AG08395 (cell line): ENCODE results near the gene TYW5.

Experiments used
- DNase-seq: peaks from one replicate; pipeline ENCODE4 v3.0.0; 2012; ENCODE audit warnings: mixed read lengths, low spot score

The TYW5 gene

DNA sequence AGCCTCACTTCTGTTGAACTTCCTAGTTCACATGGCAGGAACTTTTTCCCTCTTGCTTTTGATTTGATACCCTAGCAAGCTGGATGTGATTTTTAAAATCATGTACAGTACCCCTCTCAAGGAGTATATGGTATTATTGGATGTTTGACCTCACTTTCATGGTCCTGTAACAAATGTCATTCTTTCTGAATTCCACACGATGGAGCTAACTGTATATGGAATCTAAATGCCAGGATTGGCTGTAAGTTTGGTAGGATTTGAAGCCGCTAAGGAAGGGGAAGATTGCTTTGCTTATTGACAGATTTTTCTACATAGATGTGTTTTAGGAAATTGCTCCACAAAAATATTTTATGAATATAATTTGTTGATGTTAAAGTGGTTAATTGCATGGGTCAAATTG lies 18.4 kb upstream of the TYW5 start:
- DNase-seq, result peak; percentile 62

DNA sequence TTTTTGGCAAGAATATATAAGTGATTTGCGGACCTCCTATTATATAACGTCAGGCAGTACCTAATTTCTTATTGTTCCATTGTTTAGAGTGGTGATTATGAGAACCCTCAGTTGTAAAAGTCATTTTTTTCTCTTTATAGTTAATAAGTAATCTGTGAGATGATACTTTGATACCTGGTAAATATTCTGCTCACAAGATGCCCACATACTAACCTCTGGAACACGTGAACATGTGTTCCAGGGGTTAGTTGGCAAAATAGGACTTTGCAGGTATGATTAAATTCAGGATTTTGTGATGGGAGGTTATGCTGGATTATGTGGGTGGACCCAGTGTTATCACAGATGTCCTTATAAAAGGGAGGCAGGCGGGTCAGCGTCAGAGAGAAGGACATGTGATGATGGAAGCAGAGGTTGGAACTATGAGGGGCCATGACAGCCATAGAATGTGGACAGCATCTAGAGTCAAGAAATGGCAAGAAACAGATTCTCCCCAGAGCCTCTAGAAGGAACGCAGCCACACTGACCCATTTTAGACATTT lies 16.9 kb upstream of the TYW5 start:
- no peak for DNase-seq

DNA sequence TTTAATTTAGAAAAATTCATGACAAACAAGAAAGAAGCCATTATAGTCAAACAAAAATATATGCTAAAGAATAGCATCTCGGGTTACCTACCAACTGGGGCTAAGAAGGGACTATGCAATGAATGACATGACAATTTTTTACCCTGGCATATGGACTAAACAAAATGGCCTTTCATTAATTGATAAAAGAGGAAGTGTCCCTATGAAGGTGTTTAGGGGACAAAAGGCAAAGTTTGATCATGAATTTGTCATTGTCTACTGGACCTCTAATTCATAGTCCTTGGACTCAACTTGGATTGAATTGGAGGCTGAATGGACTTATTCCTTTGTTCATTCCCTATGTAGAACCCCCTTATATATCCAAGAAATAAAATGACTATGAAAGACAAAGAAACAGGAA lies 12.8 kb upstream of the TYW5 start:
- DNase-seq, result no peak

DNA sequence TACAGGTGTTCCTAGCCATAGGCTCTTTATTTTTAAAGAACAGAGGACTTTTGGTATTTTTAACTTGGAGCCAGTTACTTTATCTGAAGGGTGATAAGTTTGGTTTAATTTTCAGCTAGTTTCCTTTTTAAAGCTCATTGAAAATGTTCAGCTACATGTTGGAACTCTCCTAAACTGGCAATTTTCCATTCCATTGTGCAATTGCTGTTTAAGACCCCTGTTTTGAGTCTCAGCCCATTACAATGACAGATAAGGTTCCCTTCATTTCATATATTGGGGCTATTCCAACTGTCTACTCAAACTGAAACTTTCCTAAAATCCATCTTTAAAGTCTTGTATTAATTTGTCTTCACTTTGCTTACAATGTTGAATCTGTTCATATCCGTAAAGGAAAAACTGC lies 11.7 kb upstream of the TYW5 start:
- DNase-seq, result no peak

DNA sequence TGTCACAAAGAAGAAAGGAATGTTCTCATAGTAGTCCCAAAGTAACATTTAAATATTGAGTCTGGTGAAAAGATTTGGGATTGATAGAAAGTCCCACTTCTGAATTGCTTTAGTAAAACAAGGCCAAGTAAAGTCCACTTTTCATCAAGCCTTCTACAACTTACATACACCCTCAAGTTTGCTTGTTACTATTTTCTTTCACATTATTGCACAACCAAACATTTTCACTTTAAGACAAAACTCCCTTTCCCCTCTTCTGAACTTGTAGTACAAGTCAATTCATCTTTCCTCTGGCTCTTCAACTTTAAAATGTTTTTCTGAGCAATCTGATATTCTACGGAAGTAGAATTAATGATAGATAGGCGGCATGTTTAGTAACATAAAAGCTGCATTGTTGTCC lies 11.1 kb upstream of the TYW5 start:
- no peak for DNase-seq

DNA sequence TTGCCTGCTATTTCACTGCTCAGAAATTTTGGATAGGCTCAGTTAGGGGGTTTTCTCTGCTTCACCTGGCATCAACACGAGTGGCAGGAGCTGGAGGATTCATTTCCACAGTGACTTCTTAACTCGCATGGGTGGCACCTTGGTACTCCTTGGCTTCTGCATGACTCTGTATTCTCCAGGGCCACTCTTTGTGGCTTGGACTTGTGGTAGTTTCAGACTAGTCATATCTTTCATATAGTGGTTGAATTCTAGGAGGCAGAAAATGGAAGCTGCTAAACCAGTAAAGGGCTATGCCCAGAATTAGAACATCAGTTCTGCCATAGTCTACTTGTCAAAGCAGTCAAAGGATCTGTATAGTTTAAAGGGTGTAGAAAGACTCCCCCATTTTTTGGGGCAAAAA lies 6.9 kb upstream of the TYW5 start:
- DNase-seq, result no peak

DNA sequence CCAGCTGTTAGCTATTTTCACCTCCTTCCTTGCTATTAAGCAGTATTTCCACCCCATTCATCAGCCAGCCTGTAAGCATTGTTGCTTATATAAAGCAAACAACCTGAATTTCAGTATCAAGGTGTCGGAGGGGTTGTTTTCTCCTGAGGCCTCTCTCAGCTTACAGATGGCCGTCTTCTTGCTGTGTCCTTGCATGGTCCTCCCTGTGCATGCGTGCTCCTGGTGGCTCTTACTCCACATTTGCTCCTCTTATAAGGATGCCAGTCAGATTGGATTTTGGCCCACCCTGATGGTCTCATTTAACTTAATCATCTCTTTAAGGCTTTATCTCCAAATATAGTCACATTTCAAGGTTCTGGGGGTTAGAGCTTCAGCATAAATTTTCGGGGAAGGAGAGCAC lies 2.7 kb upstream of the TYW5 start:
- DNase-seq, result no peak

DNA sequence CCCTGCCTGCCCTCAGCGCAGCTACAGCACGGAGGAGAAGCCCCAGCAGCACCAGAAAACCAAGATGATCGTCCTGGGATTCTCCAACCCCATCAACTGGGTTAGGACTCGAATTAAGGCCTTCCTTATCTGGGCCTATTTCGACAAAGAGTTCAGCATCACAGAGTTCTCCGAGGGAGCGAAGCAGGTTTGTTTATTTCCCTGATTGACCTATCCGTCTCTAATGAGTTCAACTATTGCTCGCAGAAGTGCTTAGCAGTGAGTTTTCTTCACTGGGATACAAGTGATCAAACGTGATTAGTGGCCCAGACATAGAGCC lies 730 bp upstream of the TYW5 start:
- no peak for DNase-seq

DNA sequence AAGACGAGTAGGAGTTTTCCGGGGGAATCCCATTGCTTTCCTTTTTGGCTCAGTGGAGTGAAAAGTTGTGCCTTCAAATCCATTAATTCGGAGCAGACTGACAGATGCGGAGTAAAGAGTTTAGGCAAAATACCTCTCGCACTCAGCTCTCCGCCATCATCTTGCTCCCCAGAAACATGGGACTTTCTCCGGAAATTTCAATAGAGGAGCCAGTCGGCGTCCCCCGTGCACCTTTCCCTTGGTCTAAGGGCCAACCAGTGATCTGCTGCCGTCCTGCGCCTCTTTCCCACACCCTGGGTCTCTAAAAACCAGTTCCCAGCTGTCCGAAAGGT lies 318 bp downstream of the TYW5 start:
- DNase-seq, result no peak

DNA sequence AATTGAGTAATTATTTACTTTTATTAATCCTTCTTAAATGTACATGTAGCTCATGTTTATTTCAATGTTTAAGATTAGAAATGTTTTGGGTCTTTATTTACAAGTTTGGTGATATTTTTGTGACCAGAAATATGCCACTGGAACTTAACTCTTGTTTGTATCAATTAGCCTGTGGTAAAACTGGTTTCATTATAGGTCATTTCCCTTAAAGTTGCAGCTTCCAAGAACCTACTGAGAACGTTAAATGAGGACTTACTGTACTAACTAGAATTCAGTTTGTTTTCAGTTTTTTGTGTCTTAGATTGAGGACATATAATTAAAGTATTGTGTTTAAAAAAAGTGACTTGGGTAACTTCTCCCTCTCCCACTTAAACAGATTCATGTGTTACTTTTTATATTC lies 4.3 kb downstream of the TYW5 start:
- no peak for DNase-seq

DNA sequence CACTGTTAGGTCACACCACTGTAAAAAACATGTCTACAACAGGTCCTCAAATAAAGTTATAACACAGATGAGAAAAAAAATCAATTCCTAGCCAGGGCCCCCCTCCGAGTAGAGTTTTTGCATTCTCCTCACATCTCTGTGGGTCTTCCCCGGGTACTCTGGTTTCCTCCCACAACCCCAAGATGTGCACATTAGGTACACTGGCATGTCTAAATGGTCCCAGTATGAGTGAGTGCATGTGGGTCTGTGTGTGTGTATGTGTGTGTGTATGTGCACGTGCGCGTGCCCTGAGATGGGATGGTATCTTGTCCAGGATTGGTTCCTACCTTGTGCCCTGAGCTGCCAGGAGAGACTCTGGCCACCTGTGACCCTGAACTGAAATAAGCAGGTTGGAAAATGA lies 4.9 kb downstream of the TYW5 start:
- DNase-seq, result no peak

DNA sequence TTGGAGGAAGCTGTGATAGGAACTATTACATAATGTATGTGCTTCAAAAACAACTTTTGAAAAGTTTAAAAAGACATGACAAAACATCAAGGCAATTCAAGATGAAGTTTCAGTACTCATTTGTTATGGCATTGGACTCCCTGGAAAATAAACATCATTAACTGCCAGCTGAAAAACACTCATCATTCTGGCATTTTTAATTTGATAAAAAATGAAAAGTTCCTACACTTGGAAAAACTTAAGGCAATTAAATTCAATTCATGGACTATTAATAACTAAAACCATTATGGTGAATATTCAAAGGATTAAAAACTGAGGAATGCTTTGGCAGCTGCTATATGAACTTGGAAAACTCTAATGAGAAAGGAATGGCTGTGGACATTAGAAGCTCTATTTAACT lies 8.5 kb downstream of the TYW5 start:
- DNase-seq, result peak; percentile 10

DNA sequence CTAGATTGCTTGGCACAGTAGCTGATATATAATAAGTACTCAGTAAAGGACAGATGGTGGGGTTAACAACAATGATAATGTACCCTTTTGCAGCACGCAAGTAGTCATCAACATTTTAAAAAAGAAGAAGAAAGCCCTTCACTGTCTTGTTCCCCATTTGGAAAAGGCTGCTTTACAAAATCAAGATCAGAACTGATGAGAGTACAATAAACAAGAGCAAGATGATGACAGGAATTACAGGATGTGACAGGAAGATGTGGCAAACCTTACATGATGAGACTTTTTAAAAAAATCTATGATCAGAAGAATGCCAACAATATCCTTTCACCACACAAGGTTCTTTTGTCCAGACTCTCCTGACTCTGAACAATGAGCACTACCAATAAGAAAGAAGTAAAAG lies 9.1 kb downstream of the TYW5 start:
- DNase-seq, result no peak

DNA sequence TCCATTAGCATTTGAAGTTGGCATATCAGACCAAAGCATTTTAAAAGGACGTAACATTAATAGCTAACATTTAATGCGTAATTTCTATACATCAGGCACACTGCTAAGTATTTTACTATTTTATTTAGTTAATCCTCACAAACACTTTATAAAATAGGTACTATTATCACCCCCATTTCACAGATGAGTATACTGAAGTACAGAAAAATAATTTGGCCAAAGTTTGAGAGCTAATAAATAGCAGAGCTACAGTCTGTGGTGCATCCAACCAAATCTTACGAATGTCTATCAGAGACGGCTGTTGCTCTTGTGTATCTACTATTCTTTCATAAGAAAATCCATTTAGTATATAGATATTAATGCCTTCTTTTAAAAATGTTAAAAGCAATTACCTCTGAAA lies 11.9 kb downstream of the TYW5 start:
- no peak for DNase-seq

DNA sequence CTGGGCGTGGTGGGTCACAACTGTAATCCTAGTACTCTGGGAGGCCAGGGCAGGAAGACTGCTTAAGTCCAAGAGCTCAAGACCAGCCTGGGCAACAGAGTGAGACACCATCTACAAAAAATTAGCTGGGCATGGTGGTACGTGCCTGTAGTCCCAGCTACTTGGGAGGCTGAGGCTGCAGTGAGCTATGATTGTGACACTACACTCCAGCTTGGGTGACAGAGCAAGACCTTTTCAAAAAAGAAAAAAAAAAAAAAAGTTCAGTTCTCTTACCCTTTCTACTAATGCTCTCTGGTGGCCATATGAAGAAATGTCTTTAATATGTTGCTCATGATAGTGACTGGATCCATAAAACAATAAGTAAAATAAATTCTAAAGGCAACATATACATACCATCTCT lies 14.9 kb downstream of the TYW5 start:
- peak; percentile 20 for DNase-seq

DNA sequence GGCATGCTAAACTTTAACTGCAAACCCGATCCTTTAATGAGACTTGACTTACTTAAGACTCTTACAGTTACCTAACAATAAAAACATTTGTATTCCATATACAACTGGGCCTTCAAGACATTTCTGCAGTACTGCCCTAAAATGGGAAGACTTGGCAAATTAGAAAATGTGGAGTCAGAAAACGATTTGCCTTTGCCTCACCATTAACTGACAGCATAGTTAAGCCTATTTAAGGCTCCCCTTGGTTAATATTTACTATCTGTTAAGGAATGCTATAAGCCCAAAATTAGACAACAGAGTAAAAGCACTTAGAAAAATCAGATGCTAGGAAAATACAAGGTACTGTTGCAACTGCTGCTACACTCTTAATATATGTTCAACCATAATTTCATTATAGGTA lies 18.7 kb downstream of the TYW5 start:
- no peak for DNase-seq

DNA sequence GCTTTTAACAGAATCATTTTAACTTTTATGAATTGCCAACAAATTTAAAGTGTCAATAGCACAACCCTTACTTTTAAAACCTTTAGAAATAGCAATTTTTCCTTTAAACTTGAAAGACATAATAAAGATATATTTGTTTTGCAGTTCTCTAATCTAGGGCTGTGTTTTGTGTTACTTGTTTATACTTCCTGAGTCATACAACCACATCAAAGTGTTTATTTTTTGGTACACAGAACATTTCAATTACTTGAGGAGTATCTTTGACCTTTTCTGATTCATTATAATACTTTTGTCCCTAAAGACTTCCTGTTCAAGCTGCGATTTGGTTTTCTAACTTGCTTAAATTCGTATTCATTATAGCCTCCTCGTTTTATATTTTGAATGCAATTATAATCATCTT lies 21.8 kb downstream of the TYW5 start:
- DNase-seq, result no peak

DNA sequence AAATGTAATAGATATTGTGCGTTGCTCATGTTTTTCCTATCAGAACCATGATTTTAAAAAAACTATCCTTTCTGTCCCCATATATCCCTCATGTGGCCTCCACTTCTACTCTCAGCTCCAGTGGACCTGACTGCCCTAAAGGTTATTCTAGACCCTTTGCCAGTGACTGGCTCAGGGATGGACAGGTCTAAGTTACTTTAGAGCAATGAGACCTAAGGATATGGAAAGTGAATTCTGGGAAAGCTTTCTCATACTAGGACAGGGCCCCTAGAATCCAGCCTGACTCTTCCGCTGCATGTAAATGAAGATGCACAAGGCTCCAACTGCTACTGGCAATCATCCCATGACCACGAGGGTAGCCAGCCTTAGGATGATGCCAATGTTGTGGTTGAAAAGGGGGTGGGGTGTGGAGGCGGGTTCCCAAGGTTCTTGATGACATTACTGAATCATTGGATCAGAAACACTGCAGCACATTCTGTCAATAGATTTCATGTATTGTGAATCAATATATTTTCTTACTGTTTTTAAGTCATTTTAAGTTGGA lies 22.9 kb downstream of the TYW5 start:
- no peak for DNase-seq

DNA sequence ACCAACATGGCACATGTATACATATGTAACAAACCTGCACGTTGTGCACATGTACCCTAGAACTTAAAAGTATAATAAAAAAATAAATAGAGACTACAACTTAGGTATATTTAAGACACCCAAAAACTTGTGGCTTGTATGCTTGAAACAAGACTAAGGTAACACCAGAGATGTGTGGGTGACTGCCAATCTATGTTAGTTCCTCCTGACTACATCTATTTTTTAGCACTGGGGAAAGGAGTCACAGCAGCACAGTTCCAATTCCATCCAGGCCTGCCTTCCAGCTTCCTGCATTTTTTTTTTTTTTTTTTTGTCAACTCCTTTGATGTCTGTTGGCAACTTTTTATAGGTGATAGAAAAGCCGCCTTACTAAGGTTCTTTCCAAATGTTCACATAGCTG lies 26.0 kb downstream of the TYW5 start:
- DNase-seq, result no peak

DNA sequence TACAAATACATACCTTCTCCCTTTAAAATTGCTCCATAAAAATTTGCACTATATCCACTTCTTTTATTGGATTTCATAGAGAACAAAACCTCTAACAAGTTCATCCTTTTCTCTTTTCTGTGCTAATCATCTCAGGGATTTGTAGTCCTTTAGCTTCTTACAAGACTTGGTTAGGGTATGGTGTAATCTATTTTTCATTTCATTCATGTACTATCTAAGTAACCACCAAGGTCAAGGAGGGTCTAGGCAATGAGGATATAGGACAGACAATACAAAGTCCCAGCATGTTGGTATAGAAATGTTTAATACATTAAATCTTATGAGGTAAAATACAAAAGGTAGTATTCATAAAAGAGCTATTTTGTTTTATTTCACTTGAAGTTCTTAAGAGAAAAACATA lies 26.7 kb downstream of the TYW5 start:
- DNase-seq, result no peak

DNA sequence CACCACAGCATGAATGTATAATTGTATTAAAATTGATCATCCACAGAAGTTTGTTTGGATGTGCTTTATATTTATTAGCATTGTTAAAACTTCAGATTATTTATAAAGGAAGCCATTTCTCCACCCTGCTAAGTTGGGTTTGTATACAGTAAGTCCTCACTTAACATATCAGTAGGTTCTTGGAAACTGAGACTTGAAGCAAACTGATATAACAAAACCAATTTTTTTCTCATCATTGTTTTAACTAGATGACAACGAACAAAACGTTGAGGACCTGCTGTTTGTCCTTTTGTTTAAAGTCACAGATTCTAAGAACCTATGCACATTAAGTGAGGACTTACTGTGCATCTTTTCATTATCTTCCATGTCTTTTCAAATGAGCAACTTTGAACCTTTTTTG lies 27.1 kb downstream of the TYW5 start:
- DNase-seq, result no peak

DNA sequence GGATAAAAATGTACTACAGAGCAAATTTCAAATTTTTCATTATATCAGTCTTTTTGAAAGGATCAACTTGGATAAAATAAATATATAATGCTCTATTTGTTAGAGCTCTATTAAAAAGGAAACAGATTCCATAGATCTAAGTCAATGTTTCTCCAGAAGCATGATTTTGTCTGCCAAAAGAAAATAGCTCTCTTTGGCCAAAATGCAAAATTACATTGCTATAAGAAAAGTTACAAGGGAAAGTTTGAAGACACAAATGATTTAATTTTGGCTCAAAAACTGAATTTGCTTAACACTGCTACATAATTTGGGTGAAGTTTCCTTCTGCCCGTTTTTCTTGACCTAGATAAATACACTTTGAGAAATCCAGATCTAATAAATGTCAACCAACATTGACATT lies 28.5 kb downstream of the TYW5 start:
- no peak for DNase-seq

DNA sequence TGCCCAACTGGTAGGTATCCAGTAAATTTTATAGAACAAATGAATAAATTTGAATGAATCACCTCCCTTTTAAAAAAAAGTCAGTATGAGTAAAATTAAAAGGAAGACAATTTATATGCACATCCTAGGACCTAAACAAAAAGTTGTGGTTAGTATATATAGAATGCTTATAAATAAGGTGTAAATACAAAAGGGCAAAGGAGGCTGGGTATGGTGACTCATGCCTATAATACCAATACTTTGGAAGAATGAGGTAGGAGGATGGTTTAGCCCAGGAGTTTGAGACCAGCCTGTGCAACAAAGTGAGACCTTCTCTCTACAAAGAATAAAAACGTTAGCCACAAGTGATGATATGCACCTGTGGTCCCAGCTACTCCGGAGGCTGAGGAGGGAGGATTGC lies 31.4 kb downstream of the TYW5 start:
- no peak for DNase-seq

DNA sequence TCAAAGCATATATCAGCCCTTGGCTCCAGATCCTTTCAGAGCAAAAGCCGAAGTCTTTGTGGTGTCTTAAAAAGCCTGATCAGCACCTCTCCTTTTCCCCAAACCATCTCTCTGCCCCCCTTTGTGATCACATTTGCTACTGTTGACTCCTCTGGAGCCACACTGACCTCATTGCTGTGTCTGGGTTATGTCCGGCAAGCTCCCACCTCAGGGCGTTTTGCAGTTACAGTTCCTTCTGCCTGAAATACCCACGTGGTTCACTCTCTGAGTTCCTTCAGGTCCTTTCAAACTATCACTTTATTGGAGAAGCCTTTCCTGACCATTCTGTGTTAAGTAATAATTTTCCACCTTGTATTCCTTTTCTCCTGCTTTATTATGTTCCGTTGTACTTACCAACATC lies 32.4 kb downstream of the TYW5 start:
- no peak for DNase-seq

DNA sequence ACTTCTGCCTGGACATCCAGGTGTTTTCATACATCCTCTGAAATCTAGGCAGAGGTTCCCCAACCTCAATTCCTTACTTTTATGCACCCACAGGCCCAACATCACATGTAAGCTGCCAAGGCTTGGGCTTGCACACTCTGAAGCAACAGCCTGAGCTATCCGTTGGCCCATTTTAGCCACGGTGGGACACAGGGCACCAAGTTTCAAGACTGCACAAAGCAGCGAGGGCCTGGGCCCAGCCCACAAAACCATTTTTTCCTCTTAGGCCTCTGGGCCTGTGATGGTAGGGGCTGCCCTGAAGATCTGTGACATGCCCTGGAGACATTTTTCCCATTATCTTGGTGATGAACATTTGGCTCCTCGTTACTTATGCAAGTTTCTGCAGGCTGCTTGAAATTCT lies 38.3 kb downstream of the TYW5 start:
- no peak for DNase-seq
